Calu3 (cell line): ENCODE data around the gene ARL15. TPM values are rescaled to one million over a fixed set of nuclear protein-coding genes. Genes with fewer than 3 reads are reported as not detected.

ENCODE experiments used
- BruUV-seq: library from RNA; stranded (reverse); fragments of 400-500 nt; replicated peaks from 2 replicates; lab custom pipeline; 2021; lab: Mats Ljungman, UMichigan
- CTCF ChIA-PET: fragments of 300-600 bp; sonication (Branson Sonifier 250); formaldehyde crosslinking; loops from one replicate; lab custom pipeline; 2022; ENCODE audit warnings: antibody characterized with exemption; lab: Charles Lee
- DNase-seq: peaks from one replicate; pipeline ENCODE4 v3.0.0; 2022
- H3K27ac Mint-ChIP-seq: one replicate; pipeline ENCODE4 v1.8.0; 2022; ENCODE audit warnings: mixed read lengths; ENCODE audit not compliant: unreplicated experiment
- H3K27me3 Mint-ChIP-seq: one replicate; pipeline ENCODE4 v1.8.0; 2022; ENCODE audit warnings: mixed read lengths; ENCODE audit not compliant: unreplicated experiment
- H3K36me3 Mint-ChIP-seq: one replicate; pipeline ENCODE4 v1.8.0; 2022; ENCODE audit warnings: mild to moderate bottlenecking, moderate library complexity, mixed read lengths; ENCODE audit not compliant: insufficient read depth, unreplicated experiment
- H3K4me1 Mint-ChIP-seq: one replicate; pipeline ENCODE4 v1.8.0; 2022; ENCODE audit warnings: mild to moderate bottlenecking, low read depth, mixed read lengths; ENCODE audit not compliant: unreplicated experiment
- H3K4me3 Mint-ChIP-seq: one replicate; pipeline ENCODE4 v1.8.0; 2022; ENCODE audit warnings: mild to moderate bottlenecking, low read depth, moderate library complexity, mixed read lengths; ENCODE audit not compliant: unreplicated experiment
- H3K9me3 Mint-ChIP-seq: one replicate; pipeline ENCODE4 v1.8.0; 2022; ENCODE audit warnings: low read depth, mixed read lengths; ENCODE audit not compliant: unreplicated experiment
- intact Hi-C: fragments of 100-400 bp; cut with micrococcal nuclease; formaldehyde crosslinking; loops from one replicate; pipeline ENCODE4 v1.10.0; 2022; ENCODE audit not compliant: unreplicated experiment
- total RNA-seq: library from RNA; stranded (reverse); gene quantifications from 2 replicates; pipeline ENCODE4 v1.2.3, GENCODE V29; 2022
- TF ChIP-seq, protein P1 (sequence below): fragments of 200-600 bp; IDR thresholded peaks from one replicate; pipeline ENCODE4 v1.8.0; 2022; ENCODE audit warnings: antibody characterized with exemption; ENCODE audit not compliant: unreplicated experiment

The ARL15 gene
- total RNA-seq, 1 experiment from 2014 or later, result 15.1 TPM

DNA sequence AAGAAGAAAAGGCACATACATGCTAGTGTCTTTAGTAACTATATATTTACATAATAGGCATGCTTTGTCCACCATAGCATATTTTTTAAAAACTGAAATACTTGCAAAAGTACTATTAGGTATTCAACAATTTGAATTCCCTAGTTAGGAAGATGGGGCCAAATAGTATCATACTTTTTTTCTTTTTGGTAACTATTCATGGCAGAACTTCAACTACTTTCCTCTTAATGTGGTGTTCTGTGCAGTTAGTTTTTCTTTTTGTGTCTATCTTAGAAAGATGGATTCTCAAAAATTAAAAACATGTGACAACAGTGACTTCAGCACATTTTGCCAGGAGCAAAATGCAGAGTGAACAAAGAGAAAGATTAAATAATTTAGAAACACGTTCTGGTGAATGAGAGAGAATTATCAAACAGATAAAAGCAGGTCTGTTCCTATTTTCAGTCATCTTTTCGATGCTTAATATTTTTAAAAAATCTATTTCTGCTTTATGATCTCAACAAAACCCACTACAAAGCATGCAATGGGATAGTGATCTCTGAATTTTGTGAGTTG, 341.1 kb downstream of the ARL15 start:
- no peak for DNase-seq
- intact Hi-C loops, result no loop called here
- no peak overlapping the region for H3K27ac Mint-ChIP-seq
- no peaks in the 10 kb centered on the region for H3K4me1 Mint-ChIP-seq
- BruUV-seq, result no TSS peak
- H3K9me3 Mint-ChIP-seq, result no peaks in the 10 kb centered on the region
- no peaks in the 10 kb centered on the region for H3K36me3 Mint-ChIP-seq
- TF ChIP-seq, protein P1, sequence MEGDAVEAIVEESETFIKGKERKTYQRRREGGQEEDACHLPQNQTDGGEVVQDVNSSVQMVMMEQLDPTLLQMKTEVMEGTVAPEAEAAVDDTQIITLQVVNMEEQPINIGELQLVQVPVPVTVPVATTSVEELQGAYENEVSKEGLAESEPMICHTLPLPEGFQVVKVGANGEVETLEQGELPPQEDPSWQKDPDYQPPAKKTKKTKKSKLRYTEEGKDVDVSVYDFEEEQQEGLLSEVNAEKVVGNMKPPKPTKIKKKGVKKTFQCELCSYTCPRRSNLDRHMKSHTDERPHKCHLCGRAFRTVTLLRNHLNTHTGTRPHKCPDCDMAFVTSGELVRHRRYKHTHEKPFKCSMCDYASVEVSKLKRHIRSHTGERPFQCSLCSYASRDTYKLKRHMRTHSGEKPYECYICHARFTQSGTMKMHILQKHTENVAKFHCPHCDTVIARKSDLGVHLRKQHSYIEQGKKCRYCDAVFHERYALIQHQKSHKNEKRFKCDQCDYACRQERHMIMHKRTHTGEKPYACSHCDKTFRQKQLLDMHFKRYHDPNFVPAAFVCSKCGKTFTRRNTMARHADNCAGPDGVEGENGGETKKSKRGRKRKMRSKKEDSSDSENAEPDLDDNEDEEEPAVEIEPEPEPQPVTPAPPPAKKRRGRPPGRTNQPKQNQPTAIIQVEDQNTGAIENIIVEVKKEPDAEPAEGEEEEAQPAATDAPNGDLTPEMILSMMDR, result no peak
- no peak overlapping the region for H3K4me3 Mint-ChIP-seq
- no peaks in the 10 kb centered on the region for H3K27me3 Mint-ChIP-seq
- CTCF ChIA-PET, result no interaction called here

DNA sequence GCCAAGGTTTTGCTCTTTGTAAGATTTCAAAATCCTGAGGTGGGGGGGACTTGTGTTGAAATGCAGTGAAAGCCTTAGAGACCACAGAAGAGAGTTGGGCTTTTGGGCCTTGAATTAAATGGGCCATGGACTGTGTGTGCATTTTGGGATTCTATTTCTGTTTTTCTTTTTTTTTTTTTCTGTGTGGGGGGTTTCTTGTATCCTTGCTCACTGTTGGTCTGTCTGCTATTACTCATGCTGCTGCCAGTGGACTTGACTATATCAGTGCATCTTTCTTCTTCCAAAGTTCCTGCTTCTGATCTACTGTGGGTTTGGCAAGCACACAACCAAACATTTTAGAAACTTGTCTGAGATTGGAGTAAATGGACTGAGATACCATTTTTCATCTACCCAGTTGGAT, 344.9 kb downstream of the ARL15 start:
- Mint-ChIP-seq H3K27me3 (no peaks in the 10 kb centered on the region), H3K4me1 (no peaks in the 10 kb centered on the region), H3K27ac (no peak overlapping the region), H3K4me3 (no peak overlapping the region), H3K9me3 (no peaks in the 10 kb centered on the region), H3K36me3 (no peaks in the 10 kb centered on the region)
- CTCF ChIA-PET, result interaction anchor here (0.7 kb wide), 1 partner anchor 216 kb away, joined by 5 read pairs; no protein-coding TSS in a partner anchor
- TF ChIP-seq, protein P1, result no peak
- no TSS peak for BruUV-seq
- intact Hi-C loops, result loop anchor here (2.0 kb wide), 1 partner anchor 253 kb away; no protein-coding TSS in a partner anchor
- no peak for DNase-seq

DNA sequence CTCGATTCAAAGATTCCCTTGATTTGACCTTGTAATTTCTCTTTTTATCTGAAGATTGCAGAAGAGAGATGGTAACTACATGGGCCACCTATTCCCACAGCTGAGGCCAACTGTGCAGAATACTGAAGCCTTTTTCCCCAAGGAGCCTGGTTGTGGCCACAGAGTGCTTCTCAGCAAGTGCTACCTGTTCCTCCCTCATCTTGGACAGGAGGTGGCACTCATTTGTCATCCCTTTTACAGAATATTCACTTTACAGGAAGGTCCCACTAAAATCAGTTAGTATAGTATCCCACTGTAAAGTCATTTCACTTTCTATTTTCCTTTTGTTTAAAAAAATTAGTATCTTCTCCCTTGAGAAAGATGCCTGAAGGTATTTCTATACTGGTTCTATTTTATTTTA, 346.4 kb downstream of the ARL15 start:
- TF ChIP-seq, protein P1, result no peak
- intact Hi-C loops, result loop anchor here (2.0 kb wide), 1 partner anchor 255 kb away; no protein-coding TSS in a partner anchor
- Mint-ChIP-seq H3K27me3 (no peaks in the 10 kb centered on the region), H3K36me3 (no peaks in the 10 kb centered on the region), H3K27ac (no peak overlapping the region), H3K9me3 (no peaks in the 10 kb centered on the region), H3K4me3 (no peak overlapping the region), H3K4me1 (no peaks in the 10 kb centered on the region)
- no TSS peak for BruUV-seq
- DNase-seq, result no peak
- CTCF ChIA-PET, result no interaction called here

DNA sequence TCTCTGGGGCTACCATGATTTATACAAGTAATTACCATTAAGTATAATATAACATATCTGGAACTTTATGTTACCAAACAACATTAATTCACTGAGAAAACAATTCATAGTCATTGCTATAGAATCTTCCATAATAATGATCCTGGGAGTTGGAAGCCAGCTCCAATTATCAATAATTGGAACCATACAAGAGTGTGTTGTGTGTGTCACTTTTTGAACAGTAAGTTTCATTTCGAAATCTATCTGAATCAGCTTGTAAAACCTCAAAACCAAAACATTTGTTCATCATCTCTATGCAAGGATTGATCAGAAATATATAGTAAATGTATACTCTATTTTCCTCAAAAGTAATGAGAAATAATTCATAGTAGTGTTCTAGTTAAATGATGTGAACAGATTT, 348.1 kb downstream of the ARL15 start:
- CTCF ChIA-PET, result no interaction called here
- no peak overlapping the region for H3K4me3 Mint-ChIP-seq
- no TSS peak for BruUV-seq
- intact Hi-C loops, result no loop called here
- TF ChIP-seq, protein P1, result no peak
- DNase-seq, result no peak
- no peak overlapping the region for H3K27ac Mint-ChIP-seq
- no peaks in the 10 kb centered on the region for H3K27me3 Mint-ChIP-seq
- no peaks in the 10 kb centered on the region for H3K36me3 Mint-ChIP-seq
- H3K4me1 Mint-ChIP-seq, result no peaks in the 10 kb centered on the region
- no peaks in the 10 kb centered on the region for H3K9me3 Mint-ChIP-seq
